NT2/D1 (cell line): ENCODE data around the gene HTR7.

Experiments used
- SUZ12 ChIP-seq: IDR thresholded peaks from 2 replicates; pipeline ENCODE4 v1.6.1; 2011; ENCODE audit not compliant: insufficient read length, insufficient read depth; ENCODE audit errors: extremely low read depth
- YY1 ChIP-seq: IDR thresholded peaks from 2 replicates; pipeline ENCODE4 v1.6.1; 2011; ENCODE audit not compliant: insufficient read length, insufficient read depth
- ZNF274 ChIP-seq: IDR thresholded peaks from 2 replicates; pipeline ENCODE4 v1.6.1; 2011; ENCODE audit warnings: mild to moderate bottlenecking, low read depth, low read length

GRCh38 chr10:90751107-90751997 lies 106.5 kb downstream of the HTR7 start:
- TF ChIP-seq YY1 (no peak), ZNF274 (no peak), SUZ12 (no peak)
